ENCODE measurements around the gene PODNL1.

The PODNL1 gene

DNA sequence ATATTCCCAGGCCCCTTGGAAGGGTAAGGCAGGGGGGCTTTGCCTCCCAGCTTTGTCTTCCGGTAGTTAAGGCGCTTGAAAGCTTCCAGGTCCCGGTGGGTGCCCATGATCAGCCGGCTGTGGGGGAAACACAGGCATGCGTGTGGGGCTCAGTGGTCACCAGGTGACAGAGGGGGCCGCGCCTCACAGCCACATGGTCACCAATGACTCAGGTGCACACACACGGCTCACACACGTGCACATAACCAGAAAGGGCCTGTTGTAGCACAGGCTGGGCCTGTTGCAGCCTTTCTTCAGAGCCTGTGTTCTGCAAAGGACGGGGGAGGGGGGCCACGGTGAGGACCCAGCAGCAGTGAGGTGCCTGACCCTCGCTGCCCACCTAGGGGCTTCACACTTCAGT lies 55.4 kb downstream of the PODNL1 start:
- intact Hi-C loops (cut with DNase I), result loop anchor here (5.0 kb wide), 1 partner anchor 189 kb away; the partner anchor contains the start of gene MISP3

DNA sequence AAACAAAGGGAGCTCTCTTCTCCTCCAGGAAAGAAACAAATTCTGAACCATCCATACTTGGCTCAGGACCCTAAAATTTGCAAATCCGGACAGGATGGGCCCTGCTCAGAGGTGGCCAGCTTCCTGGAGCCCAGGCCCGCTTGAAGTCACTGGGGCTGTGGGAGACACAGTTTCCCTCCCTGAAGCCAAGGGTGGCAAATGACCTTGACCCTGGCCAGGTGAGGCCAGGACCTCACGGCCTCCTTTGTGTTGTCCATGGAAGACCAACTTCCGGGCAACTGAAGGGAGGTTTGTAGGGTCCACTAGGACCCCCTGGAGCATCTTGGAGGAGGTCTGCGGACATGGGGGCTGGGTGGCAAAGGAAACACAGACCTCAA lies 55.8 kb downstream of the PODNL1 start:
- intact Hi-C loops (cut with DNase I), result loop anchor here (5.0 kb wide), 1 partner anchor 190 kb away; the partner anchor contains the start of gene MISP3
- no peak for DNase-seq

More for the DNA sequence above, 55.4 kb downstream of the PODNL1 start:
- DNase-seq, result no peak

DNA sequence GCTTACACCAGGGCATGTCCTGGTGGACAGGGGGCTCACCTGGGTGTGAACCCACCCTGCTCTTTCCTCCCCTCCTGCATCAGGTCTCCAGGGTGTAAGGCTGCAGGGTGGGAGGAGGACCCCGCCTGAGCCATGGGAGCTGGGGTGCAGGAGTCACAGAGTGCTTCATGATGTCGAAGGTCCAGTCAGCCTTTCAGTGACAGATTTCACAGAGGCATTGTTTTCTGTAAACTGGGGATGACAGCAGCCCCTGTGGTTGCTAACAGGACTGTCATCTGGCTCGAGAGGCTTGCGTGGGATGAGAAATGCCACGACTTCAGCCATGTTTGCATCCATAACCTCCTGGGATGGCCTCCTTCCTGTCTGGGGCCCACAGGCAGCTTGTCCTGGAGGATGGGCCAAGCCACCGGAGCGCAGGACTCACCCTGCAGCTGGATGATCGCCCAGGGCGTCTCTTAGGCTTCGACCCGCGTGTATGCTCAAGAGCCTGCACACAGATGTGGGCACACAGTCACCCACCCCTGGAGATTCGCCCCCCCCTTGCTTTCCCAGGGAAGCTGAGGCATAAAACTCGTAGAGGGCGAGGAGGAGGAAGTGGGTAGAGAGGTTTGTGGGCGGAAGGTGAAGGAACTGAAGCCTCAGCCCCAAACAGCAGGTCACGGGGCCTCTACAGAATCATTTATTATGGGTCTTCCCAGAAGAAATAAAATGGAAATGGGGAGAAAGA lies 56.4 kb downstream of the PODNL1 start:
- intact Hi-C loops (cut with DNase I), result loop anchor here (5.0 kb wide), 1 partner anchor 190 kb away; the partner anchor contains the start of gene MISP3
- peak in 12 of 42 donors; percentile 13 to 58 (median 32) for DNase-seq

DNA sequence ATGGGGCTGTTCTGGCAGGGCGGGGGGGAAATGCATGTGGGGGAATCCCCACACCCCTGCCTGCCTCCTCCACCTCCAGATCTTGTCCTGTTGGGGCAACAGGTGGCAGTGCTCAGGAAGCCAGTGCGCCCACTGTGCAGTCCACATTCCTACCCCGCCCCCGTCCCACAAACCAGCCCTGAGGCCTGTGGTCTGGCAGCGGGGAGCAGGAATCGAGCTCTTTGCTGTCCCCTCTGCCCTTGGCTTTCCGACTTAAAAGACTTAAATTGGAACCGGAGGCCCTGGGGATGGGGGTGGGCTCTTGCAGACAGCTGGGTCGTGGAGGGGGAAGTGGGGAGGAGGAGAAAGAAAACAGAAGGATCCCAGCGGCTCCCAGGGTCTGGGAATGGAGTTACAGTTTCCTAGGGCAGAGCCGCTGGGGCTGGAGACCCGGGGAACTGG lies 56.9 kb downstream of the PODNL1 start:
- no peak for DNase-seq
- intact Hi-C loops (cut with DNase I), result loop anchor here (5.0 kb wide), 1 partner anchor 191 kb away; the partner anchor contains the start of gene MISP3

All from head of caudate nucleus (tissue), 42 donors.